GM19239 (cell line): ENCODE measurements around the gene SERGEF.
"Not testable (repeated sequence)": the region's sequence is repeated elsewhere in the genome, so short reads cannot be mapped to it uniquely, and the experiment has no call there.

Source experiments
- DNase-seq: peaks from one replicate; pipeline ENCODE4 v3.0.0; 2011; ENCODE audit warnings: low spot score; ENCODE audit not compliant: insufficient read length
- FAIRE-seq: peaks from 2 replicates; lab custom pipeline; 2011; peaks lifted over from hg19 to GRCh38; lab: Jason Lieb, UNC

SERGEF gene

DNA sequence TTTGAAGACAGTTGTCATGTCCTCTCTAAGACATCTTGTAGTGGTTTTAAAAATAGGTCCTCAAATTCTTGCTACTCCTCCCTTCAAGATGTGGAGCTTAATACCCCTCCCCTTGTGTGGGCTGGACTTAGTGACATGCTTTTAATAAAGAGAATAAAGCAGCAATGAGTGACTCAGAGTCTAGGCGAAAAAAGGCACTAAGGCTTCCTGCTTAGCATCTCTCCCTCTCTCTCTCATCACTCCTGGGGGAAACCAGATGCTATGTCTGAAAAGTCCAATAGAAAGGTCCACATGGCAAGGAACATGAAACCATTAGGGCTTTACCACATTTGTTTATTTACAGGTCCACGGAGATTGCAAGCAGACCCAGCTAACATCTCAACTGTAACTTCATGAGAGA is 11.7 kb downstream of the SERGEF start:
- DNase-seq (no peak), FAIRE-seq (no peak)

DNA sequence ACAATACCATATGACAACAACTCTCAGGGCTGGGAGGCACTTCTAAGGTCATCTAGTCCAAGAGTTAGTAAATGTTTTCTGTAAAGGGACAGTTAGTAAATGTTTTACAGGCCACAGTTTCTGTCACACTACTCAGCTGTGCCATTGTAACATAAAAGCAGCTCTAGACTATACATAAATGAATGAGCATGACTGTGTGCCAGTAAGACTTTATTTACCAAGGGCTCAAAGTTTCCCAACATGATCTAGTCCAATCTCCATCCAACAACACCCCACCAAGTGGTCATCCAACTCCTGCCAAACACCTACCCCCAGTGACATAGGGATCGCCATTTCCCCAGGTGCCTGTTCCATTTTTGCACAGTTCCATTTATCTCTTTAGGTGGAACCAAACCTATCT is 12.1 kb downstream of the SERGEF start:
- FAIRE-seq (peak; percentile 66), DNase-seq (no peak)

DNA sequence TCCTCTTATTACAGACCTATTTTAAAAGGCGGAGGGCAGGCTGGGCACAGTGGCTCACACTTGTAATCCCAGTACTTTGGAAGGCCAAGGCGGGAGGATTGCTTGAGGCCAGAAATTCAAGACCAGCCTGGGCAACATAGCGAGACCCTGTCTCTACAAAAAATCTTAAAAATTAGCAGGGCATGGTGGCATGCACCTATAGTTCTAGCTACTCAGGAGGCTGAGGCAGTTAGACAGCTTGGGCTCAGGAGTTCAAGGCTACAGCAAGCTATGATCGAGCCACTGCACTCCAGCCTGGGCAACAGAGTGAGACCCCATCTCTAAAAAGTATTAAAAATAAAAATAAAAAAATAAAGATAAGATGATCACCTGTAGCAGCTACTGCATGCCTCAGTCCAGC is 12.7 kb downstream of the SERGEF start:
- DNase-seq, FAIRE-seq: not testable (repeated sequence)

DNA sequence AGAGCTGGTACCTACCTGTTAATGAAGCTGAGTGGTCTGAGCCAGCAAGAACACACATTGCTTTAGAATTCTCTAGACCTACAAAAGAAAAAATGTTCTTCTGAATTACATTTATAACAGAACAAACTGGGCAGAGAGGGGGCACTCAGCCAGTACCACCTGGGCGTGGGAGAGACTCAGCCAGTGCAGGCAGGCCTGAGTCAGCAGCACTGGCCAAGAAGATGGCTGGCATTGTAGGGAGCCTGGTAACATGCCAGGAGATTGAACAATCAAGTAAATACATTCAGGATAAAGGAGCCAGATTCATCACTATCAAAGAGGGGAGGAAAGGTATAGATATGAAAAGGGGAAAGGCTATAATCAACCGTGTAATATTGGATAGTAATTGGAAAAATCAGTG is 19.9 kb downstream of the SERGEF start:
- no peak for DNase-seq
- FAIRE-seq = no peak

DNA sequence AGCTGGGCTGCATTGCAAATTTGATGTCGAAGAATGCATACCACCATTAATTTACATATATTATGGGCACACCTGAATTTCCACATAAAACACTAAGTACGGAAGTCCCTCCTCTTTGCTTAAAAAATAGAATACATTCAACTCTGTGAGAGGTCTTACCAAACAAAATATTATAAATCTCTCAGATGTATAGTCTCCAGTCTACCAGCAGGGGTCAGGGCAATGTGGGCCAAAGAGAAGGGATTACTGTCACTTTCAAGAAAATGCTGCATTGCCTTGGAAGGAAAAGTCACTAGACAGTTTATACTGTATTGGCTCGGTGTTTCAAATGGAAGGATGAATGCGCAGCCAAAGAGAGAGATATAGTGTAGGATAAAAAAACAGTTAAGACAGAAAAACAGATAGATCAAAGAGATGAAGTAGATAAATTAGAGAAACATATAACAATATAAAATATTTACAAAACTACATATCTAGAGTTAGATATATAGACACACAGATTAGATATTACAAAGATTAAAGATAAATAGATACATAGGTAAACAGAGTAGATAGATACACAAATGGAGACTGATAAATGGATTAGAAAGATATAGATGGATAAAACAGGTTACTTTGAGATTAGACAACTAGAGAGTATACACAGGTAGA is 20.9 kb downstream of the SERGEF start:
- peak; percentile 53 for DNase-seq
- FAIRE-seq = peak; percentile 84

DNA sequence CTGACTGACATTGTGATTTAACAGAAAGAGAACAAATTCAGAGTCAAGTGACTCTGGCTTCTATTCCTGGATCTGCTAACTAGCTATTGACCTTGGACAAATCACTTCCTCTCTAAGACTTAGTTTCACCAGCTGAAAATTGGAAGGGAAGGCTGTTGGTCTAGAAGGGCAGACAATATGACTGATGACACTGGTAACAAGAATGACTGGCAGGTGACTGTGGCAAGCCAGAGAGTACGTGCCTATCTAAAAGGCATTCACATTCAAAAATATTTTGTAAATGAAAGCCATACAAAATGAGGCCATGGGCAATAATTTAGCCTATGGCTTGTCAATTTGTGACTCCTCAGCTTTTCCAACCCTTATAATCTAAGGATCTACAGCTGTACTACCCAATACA is 23.5 kb downstream of the SERGEF start:
- no peak for FAIRE-seq
- no peak for DNase-seq

DNA sequence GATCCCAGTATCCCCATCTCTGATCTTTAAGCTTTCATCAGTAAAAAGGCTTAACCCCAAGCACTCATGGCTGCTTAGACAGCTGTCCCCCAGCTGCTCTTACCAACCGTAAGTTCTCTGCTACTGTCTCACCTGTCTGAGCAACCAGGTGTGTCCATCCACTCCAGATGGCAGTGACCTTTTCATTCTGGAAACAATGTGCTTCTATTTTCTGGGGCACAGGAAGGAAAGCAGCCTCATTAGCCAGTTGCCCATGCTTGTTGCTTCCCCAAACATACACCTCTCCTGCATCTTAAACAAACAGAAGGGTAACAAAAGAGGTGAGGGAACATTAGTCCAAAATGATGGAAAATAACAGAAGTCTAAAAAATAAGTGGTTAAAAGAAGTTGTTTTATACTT is 24.4 kb downstream of the SERGEF start:
- DNase-seq (no peak), FAIRE-seq (no peak)

DNA sequence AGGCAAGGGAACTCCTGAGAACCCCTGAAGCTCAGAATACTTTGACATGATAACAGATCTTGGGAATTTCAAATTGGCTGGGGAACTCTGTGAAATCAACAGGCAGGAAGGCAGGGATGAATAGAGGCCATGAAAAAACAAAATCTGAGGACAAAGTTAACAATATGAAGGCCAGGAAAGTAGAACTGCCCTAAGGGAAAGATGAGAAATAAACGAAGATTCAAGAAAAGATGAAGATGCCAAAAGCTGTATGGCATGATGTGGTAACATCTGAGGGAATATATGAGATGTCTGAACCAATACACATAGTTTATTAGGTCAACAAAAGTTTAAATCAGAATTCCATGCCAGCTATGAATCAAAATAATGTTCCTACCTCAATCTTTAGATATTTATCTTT is 25.0 kb downstream of the SERGEF start:
- no peak for DNase-seq
- no peak for FAIRE-seq

DNA sequence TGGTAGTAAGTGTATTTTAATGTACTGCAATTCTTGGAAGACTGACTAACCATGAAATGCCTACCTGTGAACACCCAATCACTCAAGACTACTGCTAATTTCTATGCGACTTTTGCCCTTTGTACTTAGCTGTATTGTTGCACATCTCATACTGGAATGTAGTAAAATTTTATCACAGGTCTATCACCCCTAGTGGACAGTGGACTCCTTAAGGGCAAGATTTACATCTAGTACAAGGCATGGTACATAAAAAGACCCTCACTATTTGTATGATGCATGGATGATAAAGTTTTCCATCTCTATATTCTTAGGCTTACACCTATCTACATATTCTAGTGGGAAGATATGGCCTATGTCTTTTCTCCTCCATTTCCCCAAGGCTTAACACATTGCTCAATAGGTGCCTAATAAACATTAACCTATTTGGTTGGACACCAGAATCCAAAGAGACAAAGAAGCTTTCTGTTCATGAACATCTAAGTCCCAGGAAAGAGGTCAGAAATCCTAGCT is 26.1 kb downstream of the SERGEF start:
- DNase-seq (no peak), FAIRE-seq (peak; percentile 47)

DNA sequence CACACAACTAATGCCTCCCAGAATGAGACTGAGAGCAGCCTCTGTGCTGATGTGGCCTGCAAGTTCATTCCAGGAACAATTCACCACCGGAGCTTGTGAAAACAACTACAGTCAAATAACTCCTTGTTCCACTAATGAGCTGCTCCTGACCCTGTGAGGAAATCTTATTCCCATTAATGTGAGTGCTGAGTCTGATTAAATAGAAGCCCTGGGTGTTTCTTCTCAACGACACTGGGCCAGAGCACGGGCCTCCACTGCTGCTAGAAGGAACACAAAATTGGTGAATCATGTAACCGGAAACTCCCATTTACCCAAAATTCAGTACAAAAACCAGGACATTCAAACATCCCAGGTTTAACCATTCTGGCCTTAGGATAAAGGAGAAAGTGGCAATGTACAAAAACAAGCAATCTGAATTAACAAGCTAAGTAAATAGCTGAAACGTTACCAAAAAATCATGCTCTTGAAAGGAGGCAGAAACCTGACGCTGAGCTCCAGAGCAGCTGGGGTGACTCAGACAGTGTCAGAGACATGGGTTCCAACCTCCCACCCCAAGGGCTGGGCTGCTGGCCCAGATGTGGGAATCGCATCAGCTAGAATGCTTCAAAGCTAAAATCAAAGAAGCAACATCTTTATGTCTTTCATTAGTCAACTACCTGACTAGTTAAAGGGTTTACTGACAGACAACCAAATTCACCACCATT is 26.7 kb downstream of the SERGEF start:
- FAIRE-seq (no peak), DNase-seq (no peak)

DNA sequence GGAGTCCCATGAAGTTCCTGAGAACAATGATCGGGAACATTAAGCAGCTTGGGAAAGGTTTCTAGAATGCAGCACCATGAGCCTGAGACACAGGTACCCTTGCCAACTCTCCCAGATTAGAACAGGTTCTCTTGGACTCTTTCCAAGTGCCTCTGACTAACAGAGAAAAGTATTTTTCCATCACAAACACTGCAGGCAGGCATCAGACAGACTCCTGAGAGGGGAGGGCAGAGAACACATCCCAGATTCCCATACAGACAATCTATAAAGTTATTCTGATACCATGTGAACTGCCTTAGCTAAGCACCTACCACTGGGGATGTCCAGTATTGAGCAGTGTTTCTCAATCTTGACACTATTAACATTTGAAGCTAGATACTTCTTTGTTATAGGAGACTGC is 27.3 kb downstream of the SERGEF start:
- no peak for FAIRE-seq
- DNase-seq = no peak

DNA sequence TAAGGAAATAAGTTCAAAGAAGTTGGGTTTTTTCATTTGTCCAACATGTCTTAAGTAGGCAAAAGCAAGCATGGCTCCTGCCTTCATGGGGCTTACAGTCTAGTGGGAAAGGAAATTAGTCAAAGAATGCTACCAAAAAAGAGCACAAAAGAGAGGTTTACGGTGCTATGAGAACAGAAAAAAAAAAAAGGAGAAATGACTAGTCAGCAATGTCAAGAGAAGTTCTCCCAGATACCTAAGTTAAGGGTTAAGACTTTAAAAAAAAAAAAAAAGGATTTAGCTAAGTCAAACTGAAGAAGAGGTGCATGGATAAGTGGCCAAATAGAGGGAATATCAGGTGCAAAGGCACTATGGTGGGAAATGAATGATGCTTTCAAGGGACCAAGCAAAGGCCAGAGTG is 29.3 kb downstream of the SERGEF start:
- FAIRE-seq (no peak), DNase-seq (no peak)

DNA sequence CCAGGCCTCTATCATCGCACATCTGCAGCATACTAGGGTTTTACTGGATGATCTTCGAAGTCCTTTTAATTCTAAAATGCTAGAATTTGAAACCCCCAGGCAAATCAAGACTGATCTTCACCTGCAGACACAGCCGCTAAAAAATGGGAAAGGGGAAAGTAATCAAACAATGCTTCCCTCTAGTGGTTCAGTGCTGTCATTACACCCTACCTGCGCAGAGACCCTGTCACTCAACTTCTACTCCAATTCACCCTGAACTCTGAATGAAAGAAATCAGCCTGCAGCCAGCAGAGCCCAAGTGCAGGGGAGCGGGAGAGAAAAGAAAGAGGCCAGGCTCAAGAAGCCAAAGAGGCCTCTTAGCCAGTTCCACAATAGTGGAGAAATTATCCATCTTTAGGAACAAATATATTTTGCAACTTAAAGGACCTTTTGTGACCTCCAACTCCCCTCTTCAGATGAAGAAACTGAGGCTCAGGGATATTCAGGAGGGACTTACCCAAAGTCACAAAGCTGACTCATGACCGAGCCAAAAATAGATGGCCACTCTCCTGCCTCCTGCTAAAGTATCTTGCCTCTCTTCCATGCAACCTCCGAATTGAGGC is 33.0 kb downstream of the SERGEF start:
- FAIRE-seq = peak; percentile 88
- peak; percentile 41 for DNase-seq

DNA sequence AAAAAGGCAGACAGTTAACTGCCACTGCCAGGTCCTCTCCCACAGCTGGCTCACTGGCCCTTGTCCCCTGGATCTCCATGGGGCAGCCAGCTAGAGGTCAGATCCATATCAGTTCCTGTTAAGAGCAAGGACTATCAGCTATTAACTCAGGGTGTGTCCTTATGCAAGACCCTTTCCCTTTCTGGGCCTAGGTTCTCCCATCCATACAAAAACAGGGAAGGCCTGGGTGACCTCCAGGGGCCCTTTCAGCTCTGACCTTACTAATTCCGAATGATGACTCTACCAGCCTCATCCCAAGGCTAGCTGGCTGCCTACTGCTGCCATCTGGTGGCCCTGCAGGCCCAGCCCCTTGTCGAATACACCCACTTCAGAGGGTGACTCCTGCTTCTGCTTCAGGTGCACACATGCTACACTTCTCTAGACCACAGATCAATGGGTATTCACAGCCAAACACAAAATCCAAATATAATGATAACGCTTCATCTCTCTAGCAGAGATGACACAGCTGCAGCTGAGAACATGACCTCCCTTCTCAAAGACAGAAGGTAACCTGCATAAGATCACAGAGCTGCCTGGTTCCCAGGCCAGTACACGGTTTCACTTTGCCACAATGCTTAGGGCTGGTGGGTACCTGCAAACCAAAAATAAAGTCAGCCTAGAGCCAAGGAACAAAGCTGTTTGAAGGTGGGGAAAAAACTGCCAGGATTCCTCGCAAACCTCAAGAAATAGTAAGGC is 34.1 kb downstream of the SERGEF start:
- DNase-seq (no peak), FAIRE-seq (peak; percentile 23)

DNA sequence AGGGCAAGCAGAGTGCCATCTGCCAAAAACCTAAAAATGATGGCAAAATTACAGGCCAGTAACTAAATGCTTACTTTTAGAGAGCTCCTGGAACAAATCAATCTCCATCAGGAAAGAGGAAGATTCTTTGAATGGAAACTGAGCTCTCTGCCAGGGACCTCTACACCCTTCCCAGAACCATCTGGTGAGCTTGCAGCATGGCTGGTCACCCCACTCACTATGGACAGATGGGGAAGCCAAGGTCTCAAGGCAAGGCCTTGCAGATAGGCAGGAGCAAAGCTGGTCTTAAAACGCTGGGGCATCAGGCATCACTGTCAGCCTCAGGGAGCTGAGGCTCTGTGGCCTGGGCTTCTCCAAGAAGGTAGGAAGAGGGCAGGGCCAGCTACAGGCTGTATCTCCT is 36.2 kb downstream of the SERGEF start:
- FAIRE-seq (no peak), DNase-seq (no peak)

DNA sequence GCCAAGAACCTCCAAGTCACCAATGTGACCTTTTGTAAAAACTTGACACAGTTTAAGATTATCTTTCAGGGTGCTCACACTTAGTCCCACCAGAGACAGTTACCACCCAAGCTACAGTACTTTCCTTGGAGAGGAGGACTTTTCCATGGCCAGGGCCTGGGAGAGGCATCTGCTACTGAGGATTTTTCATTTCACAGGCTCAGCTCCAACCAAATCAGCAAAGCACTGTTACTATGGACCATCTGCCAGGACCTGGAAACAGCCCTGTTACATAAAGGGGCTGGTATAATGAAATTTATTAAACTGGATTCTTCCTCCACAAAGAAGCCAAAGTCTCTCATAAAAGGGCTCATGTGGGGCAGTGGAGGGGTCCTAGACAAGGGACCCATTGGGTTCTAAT is 38.6 kb downstream of the SERGEF start:
- FAIRE-seq (no peak), DNase-seq (no peak)

DNA sequence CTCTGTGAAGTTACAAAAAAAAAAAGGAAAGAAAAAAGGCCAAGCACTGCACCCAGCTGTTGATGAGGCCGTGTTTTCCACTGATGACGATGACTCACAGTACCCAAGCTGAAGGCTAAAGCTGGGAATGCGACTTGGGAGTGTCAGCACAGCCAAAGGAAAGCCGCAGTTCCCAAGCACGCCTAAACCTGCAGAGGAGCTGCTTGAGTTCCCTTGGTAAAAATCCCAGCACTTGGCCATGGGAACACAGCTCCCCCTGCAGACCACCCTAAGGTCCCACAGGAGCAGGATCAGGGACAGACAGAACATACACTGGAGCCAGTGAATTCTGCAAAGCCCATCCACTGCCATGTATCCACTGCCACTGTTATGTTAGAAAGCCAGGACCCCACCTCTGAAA is 39.9 kb downstream of the SERGEF start:
- FAIRE-seq = no peak
- DNase-seq = no peak

DNA sequence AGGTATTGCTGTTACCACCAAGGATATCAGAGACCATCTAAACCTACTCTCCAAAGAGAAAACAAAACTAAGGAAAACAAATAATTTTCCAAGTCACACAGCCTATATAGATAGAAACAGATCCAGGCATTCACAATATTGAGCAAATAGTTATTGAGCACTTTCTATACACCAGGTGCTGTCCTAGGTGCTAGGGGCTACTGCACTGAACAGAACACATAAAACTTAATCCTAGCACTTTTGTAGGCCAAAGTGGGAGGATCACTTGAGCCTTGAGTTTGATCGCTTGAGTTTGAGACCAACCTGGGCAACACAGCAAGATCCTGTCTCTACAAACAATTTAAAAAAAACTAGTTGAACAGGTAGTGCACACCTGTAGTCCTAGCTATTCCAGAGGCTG is 44.6 kb downstream of the SERGEF start:
- DNase-seq (no peak), FAIRE-seq (no peak)

DNA sequence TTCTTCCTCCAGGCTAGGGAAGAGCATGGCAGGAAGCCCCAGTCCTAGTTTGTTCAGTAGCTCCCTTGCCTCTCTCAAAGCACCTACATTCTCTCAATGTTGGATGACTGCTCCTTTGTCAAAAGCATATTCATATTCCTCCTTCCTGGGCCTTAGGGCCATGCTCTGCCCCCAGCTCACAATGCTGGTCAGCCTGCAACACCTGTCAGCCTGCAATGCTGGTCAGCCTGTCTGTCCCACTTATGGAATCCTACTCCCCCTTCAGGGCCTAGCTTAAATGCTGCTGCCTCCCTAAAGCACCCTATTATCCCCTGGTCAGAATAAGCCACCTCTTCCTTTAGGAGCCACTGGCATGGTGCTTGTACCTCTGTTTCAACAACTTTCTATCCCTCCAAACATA is 45.2 kb downstream of the SERGEF start:
- no peak for FAIRE-seq
- no peak for DNase-seq

DNA sequence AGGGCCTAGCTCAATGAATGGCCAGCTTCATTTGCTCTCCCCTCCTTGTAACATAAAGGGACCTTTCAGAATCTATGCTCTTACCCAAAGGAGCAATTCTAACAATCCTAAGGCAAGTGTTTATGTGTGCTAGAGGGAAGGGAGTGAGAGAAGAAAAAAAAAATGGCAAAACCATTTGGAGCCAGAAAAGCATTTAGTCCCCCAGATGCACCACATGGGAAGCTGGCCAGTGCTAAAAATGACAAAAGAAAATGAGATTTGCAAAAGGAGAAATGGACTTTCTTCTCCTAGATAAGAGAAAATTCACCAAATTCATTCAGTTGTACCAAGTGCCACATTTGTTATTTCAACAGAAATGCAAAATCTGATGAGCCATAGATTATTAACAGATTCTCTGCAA is 52.8 kb downstream of the SERGEF start:
- FAIRE-seq (no peak), DNase-seq (no peak)

DNA sequence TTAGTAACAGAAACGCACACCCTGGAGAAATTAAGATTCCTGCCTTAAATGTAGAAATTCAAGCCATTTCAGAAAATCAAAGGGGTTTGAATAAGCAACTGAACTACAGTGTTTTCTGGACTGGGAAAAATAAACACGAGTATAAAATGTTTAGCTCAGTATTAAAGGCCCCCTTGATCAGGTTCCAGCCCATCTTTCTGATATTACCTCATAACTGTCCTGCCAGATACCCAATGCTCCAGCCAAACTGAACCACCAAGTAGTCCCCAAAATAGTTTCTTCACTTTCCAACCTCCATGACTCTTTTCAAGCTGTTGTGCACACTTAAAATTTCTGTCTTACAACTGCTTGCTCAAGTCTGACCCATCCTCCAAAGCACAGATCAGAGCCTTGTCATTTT is 54.4 kb downstream of the SERGEF start:
- no peak for FAIRE-seq
- no peak for DNase-seq
